ENCODE results near the gene CACNA1E. TPM values are rescaled to one million over a fixed set of nuclear protein-coding genes. Genes with fewer than 3 reads are reported as not detected.

The CACNA1E gene
- total RNA-seq, 1 donor from 2014 or later: not detected

- H3K4me1 Mint-ChIP-seq (ENCODE audit: unreplicated experiment): no peaks in the 10 kb centered on the region
- DNase-seq (ENCODE audit: extremely low spot score, unreplicated experiment): no peak
- H3K27me3 Mint-ChIP-seq (ENCODE audit: unreplicated experiment): no peaks in the 10 kb centered on the region
- no peaks in the 10 kb centered on the region for H3K9me3 Mint-ChIP-seq (ENCODE audit: unreplicated experiment)
- no peaks in the 10 kb centered on the region for H3K36me3 Mint-ChIP-seq (ENCODE audit: unreplicated experiment)
- H3K4me3 Mint-ChIP-seq (ENCODE audit: unreplicated experiment): no peak overlapping the region
- no peak for TF ChIP-seq CTCF (IDR thresholded peaks at IDR 0.05)
- H3K27ac Mint-ChIP-seq (ENCODE audit: unreplicated experiment): no peak overlapping the region
Observed at GRCh38 chr1:181587870-181588438, 104.6 kb downstream of the CACNA1E start.

GRCh38 chr1:181588631-181589030, 105.3 kb downstream of the CACNA1E start:
- DNase-seq (ENCODE audit: extremely low spot score, unreplicated experiment): no peak
- no peak for TF ChIP-seq CTCF (IDR thresholded peaks at IDR 0.05)
- no peaks in the 10 kb centered on the region for H3K36me3 Mint-ChIP-seq (ENCODE audit: unreplicated experiment)
- H3K4me3 Mint-ChIP-seq (ENCODE audit: unreplicated experiment): no peak overlapping the region
- H3K4me1 Mint-ChIP-seq (ENCODE audit: unreplicated experiment): no peaks in the 10 kb centered on the region
- H3K27me3 Mint-ChIP-seq (ENCODE audit: unreplicated experiment): no peaks in the 10 kb centered on the region
- no peak overlapping the region for H3K27ac Mint-ChIP-seq (ENCODE audit: unreplicated experiment)
- H3K9me3 Mint-ChIP-seq (ENCODE audit: unreplicated experiment): no peaks in the 10 kb centered on the region

- Mint-ChIP-seq H3K4me1 (ENCODE audit: unreplicated experiment) (no peaks in the 10 kb centered on the region), H3K36me3 (ENCODE audit: unreplicated experiment) (no peaks in the 10 kb centered on the region), H3K27ac (ENCODE audit: unreplicated experiment) (no peak overlapping the region), H3K9me3 (ENCODE audit: unreplicated experiment) (peaks cover 1% of the 10 kb centered on the region), H3K4me3 (ENCODE audit: unreplicated experiment) (no peak overlapping the region), H3K27me3 (ENCODE audit: unreplicated experiment) (no peaks in the 10 kb centered on the region)
- TF ChIP-seq CTCF (IDR thresholded peaks at IDR 0.05): no peak
- DNase-seq (ENCODE audit: extremely low spot score, unreplicated experiment): no peak
Observed at GRCh38 chr1:181592255-181592859, 109.0 kb downstream of the CACNA1E start.

GRCh38 chr1:181593042-181593441, 109.7 kb downstream of the CACNA1E start:
- no peaks in the 10 kb centered on the region for H3K36me3 Mint-ChIP-seq (ENCODE audit: unreplicated experiment)
- DNase-seq (ENCODE audit: extremely low spot score, unreplicated experiment): no peak
- H3K9me3 Mint-ChIP-seq (ENCODE audit: unreplicated experiment): peaks cover 4% of the 10 kb centered on the region
- no peak overlapping the region for H3K4me3 Mint-ChIP-seq (ENCODE audit: unreplicated experiment)
- no peak for TF ChIP-seq CTCF (IDR thresholded peaks at IDR 0.05)
- H3K27ac Mint-ChIP-seq (ENCODE audit: unreplicated experiment): no peak overlapping the region
- no peaks in the 10 kb centered on the region for H3K4me1 Mint-ChIP-seq (ENCODE audit: unreplicated experiment)
- H3K27me3 Mint-ChIP-seq (ENCODE audit: unreplicated experiment): no peaks in the 10 kb centered on the region

GRCh38 chr1:181594553-181594952, 111.2 kb downstream of the CACNA1E start:
- no peak for DNase-seq (ENCODE audit: extremely low spot score, unreplicated experiment)
- H3K27me3 Mint-ChIP-seq (ENCODE audit: unreplicated experiment): no peaks in the 10 kb centered on the region
- no peaks in the 10 kb centered on the region for H3K36me3 Mint-ChIP-seq (ENCODE audit: unreplicated experiment)
- H3K27ac Mint-ChIP-seq (ENCODE audit: unreplicated experiment): no peak overlapping the region
- H3K4me3 Mint-ChIP-seq (ENCODE audit: unreplicated experiment): no peak overlapping the region
- peaks cover 10% of the 10 kb centered on the region for H3K9me3 Mint-ChIP-seq (ENCODE audit: unreplicated experiment)
- TF ChIP-seq CTCF (IDR thresholded peaks at IDR 0.05): no peak
- no peaks in the 10 kb centered on the region for H3K4me1 Mint-ChIP-seq (ENCODE audit: unreplicated experiment)
